IPS DF 4.7 (cell line): ENCODE results near the gene SLC39A6.
"Not testable (repeated sequence)": the region's sequence is repeated elsewhere in the genome, so short reads cannot be mapped to it uniquely, and the experiment has no call there.

ENCODE experiments used
- DNase-seq: peaks from one replicate; pipeline ENCODE4 v3.0.0-alpha.2; 2013; ENCODE audit warnings: low spot score; ENCODE audit errors: extremely low read depth

The SLC39A6 gene

GRCh38 chr18:36135264-36135663 is 6.1 kb upstream of the SLC39A6 start:
- DNase-seq = no peak

- DNase-seq = no peak
Measured at GRCh38 chr18:36132756-36133155, 3.6 kb upstream of the SLC39A6 start.

GRCh38 chr18:36131692-36132483 is 2.7 kb upstream of the SLC39A6 start:
- no peak for DNase-seq

GRCh38 chr18:36130883-36131653 is 1.9 kb upstream of the SLC39A6 start:
- no peak for DNase-seq

GRCh38 chr18:36130039-36130831 is 1.1 kb upstream of the SLC39A6 start:
- no peak for DNase-seq

GRCh38 chr18:36128907-36129299 is 237 bp downstream of the SLC39A6 start:
- DNase-seq = no peak

- DNase-seq = no peak
Measured at GRCh38 chr18:36128530-36128870, 640 bp downstream of the SLC39A6 start.

- DNase-seq = no peak
Measured at GRCh38 chr18:36127836-36128529, 1.2 kb downstream of the SLC39A6 start.

GRCh38 chr18:36126668-36127067 is 2.5 kb downstream of the SLC39A6 start:
- DNase-seq = no peak

GRCh38 chr18:36124841-36125240 is 4.3 kb downstream of the SLC39A6 start:
- DNase-seq = no peak

- no peak for DNase-seq
Measured at GRCh38 chr18:36120297-36120696, 8.8 kb downstream of the SLC39A6 start.

- DNase-seq = not testable (repeated sequence)
Measured at GRCh38 chr18:36116771-36117170, 12.4 kb downstream of the SLC39A6 start.

GRCh38 chr18:36114738-36115137 is 14.4 kb downstream of the SLC39A6 start:
- no peak for DNase-seq

- no peak for DNase-seq
Measured at GRCh38 chr18:36114251-36114650, 14.9 kb downstream of the SLC39A6 start.

GRCh38 chr18:36112302-36112701 is 16.8 kb downstream of the SLC39A6 start:
- no peak for DNase-seq

- no peak for DNase-seq
Measured at GRCh38 chr18:36109737-36110136, 19.4 kb downstream of the SLC39A6 start.

GRCh38 chr18:36108601-36109000 is 20.5 kb downstream of the SLC39A6 start:
- no peak for DNase-seq

GRCh38 chr18:36108196-36108595 is 20.9 kb downstream of the SLC39A6 start:
- no peak for DNase-seq

- no peak for DNase-seq
Measured at GRCh38 chr18:36107477-36107876, 21.7 kb downstream of the SLC39A6 start.

- DNase-seq = no peak
Measured at GRCh38 chr18:36104749-36105148, 24.4 kb downstream of the SLC39A6 start.

- no peak for DNase-seq
Measured at GRCh38 chr18:36101943-36102342, 27.2 kb downstream of the SLC39A6 start.
